Tibial artery (tissue), 4 donors: ENCODE measurements around the gene TBC1D25.

Experiments
- DNase-seq, 2 donors: peaks; one replicate each; pipeline ENCODE4 v3.0.0-alpha.2; 2019
- H3K27ac ChIP-seq, 2 donors: fragments of 200-600 bp; sonication (generic) in 1 of 2; 1 replicate in 1 of 2; 2 replicates in 1 of 2; pipeline ENCODE4 v1.5.1; 2018 to 2019; ENCODE audit warnings: mild to moderate bottlenecking in 1 of 2
- H3K27me3 ChIP-seq, 2 donors: fragments of 200-600 bp; sonication (generic) in 1 of 2; one replicate each; pipeline versions ENCODE4 v1.5.1 to v1.6.0; 2016 to 2019
- H3K36me3 ChIP-seq, 3 donors: fragments of 200-600 bp; sonication (generic) in 2 of 3; one replicate each; pipeline ENCODE4 v1.5.1; 2016 to 2019; ENCODE audit warnings: mild to moderate bottlenecking in 2 of 3
- H3K4me1 ChIP-seq, 4 donors: fragments of 200-600 bp; sonication (generic) in 2 of 4; 1 replicate in 3 of 4; 2 replicates in 1 of 4; pipeline ENCODE4 v1.5.1; 2016 to 2019
- H3K4me3 ChIP-seq, 2 donors: fragments of 200-600 bp; sonication (generic) in 1 of 2; 1 replicate in 1 of 2; 2 replicates in 1 of 2; pipeline ENCODE4 v1.5.1; 2018 to 2019; ENCODE audit warnings: mild to moderate bottlenecking in 2 of 2
- H3K9me3 ChIP-seq, 3 donors: fragments of 200-600 bp; sonication (generic) in 1 of 3; one replicate each; pipeline ENCODE4 v1.5.1; 2016 to 2019
- CTCF ChIP-seq, 2 experiments: fragments of 200-600 bp in 1 of 2; fragments of 450-650 bp in 1 of 2; IDR thresholded peaks; one replicate each; pipeline ENCODE4 v1.5.1; 2017 to 2019; ENCODE audit warnings: antibody characterized with exemption in 2 of 2, mild to moderate bottlenecking in 1 of 2, moderate library complexity in 1 of 2
- intact Hi-C: fragments of 100-400 bp; cut with DNase I; formaldehyde crosslinking; loops from one replicate; pipeline ENCODE4 v1.15.0; 2023; ENCODE audit warnings: low total_unique reads

TBC1D25 gene

GRCh38 chrX:48507246-48507645, 32.3 kb upstream of the TBC1D25 start:
- H3K36me3 ChIP-seq, result no peaks in the 10 kb centered on the region
- no peak for DNase-seq

GRCh38 chrX:48508400-48509244, 30.9 kb upstream of the TBC1D25 start, which contains the start of gene PORCN:
Gene PORCN (plus strand): TSS chrX:48508992. CDS start chrX:48509821, 829 bp downstream.
- Histone ChIP-seq H3K27me3 (no peaks in the 10 kb centered on the region), H3K4me3 (peak within 1 kb of the TSS; percentile 78), H3K36me3 (no peaks in the 10 kb centered on the region), H3K4me1 (peaks cover 0 to 7% (median 0%) of the 10 kb centered on the region in 4 donors), H3K9me3 (no peaks in the 10 kb centered on the region), H3K27ac (peak within 1 kb of the TSS; percentile 71 to 81)
- intact Hi-C loops, result no loop called here
- peak; percentile 79 to 89 for DNase-seq
- TF ChIP-seq CTCF (IDR thresholded peaks at IDR 0.05), result no peak

More at GRCh38 chrX:48507246-48507645, 32.3 kb upstream of the TBC1D25 start:
- intact Hi-C loops, result no loop called here
- H3K27me3 ChIP-seq, result no peaks in the 10 kb centered on the region
- no peak for TF ChIP-seq CTCF (IDR thresholded peaks at IDR 0.05)
- H3K9me3 ChIP-seq, result no peaks in the 10 kb centered on the region
- H3K4me1 ChIP-seq, result peaks cover 0 to 7% (median 0%) of the 10 kb centered on the region in 4 donors
- no peak overlapping the region for H3K4me3 ChIP-seq
- no peak overlapping the region for H3K27ac ChIP-seq

GRCh38 chrX:48509245-48509590, 30.3 kb upstream of the TBC1D25 start:
- no peak for TF ChIP-seq CTCF (IDR thresholded peaks at IDR 0.05)
- H3K36me3 ChIP-seq, result peaks cover 0 to 2% (median under 1%) of the 10 kb centered on the region in 3 donors
- H3K27me3 ChIP-seq, result no peaks in the 10 kb centered on the region
- no peak for DNase-seq
- peak overlapping the region; percentile 78 for H3K4me3 ChIP-seq
- H3K4me1 ChIP-seq, result peaks cover 0 to 7% (median 0%) of the 10 kb centered on the region in 4 donors
- peak overlapping the region; percentile 71 to 81 for H3K27ac ChIP-seq
- intact Hi-C loops, result no loop called here
- no peaks in the 10 kb centered on the region for H3K9me3 ChIP-seq

GRCh38 chrX:48509619-48510018, 29.9 kb upstream of the TBC1D25 start:
- DNase-seq, result no peak
- peak overlapping the region; percentile 71 to 81 for H3K27ac ChIP-seq
- H3K27me3 ChIP-seq, result no peaks in the 10 kb centered on the region
- intact Hi-C loops, result no loop called here
- H3K9me3 ChIP-seq, result no peaks in the 10 kb centered on the region
- H3K36me3 ChIP-seq, result peaks cover 0 to 4% (median 4%) of the 10 kb centered on the region in 3 donors
- H3K4me1 ChIP-seq, result peaks cover 0 to 7% (median 0%) of the 10 kb centered on the region in 4 donors
- no peak for TF ChIP-seq CTCF (IDR thresholded peaks at IDR 0.05)
- H3K4me3 ChIP-seq, result peak overlapping the region; percentile 78

GRCh38 chrX:48511560-48511959, 28.0 kb upstream of the TBC1D25 start:
- Histone ChIP-seq H3K4me1 (peaks cover 0 to 7% (median 0%) of the 10 kb centered on the region in 4 donors), H3K27me3 (no peaks in the 10 kb centered on the region), H3K36me3 (peaks cover 0 to 20% (median 7%) of the 10 kb centered on the region in 3 donors), H3K27ac (no peak overlapping the region), H3K9me3 (no peaks in the 10 kb centered on the region), H3K4me3 (no peak overlapping the region)
- intact Hi-C loops, result no loop called here
- DNase-seq, result no peak
- no peak for TF ChIP-seq CTCF (IDR thresholded peaks at IDR 0.05)
